ENCODE data around the gene STK25. TPM values are rescaled to one million over a fixed set of nuclear protein-coding genes. Genes with fewer than 3 reads are reported as not detected.
A peak's percentile ranks its signal among the peaks of the same experiment; 100 is the strongest.

The STK25 gene
- polyA plus RNA-seq, 1 donor (not counting 4 experiments of a cell fraction or from before 2014, with no cell fraction given), result 242 TPM

DNA sequence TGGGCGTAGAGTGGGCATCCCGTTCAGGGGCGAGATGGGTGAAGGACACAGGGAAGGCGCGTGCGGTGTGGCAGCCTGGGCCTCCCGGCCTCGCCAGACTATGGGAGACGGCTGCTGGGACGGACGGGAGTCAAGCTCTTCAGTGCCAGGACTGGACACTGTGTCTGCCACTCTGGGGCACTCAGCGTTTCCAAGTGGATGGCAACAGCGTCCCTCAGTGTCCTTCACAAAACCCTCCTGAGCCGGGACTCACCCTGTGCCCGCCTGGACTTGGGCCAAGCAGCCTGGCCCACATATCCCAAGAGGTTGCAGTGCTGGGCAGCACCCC lies 33.9 kb upstream of the STK25 start:
- Histone ChIP-seq H3K9me1 (ENCODE audit: control insufficient read depth, extremely low read depth, insufficient read depth, low read length) (peaks cover 2% of the 10 kb centered on the region), H3K27me3 (ENCODE audit: control insufficient read depth, extremely low read depth, insufficient read depth, low read length) (peaks cover 15% of the 10 kb centered on the region), H3K36me3 (ENCODE audit: control insufficient read depth in 2 of 2, extremely low read depth in 1 of 2, insufficient read depth in 2 of 2, low read length in 2 of 2) (no peaks in the 10 kb centered on the region), H4K20me1 (ENCODE audit: control insufficient read depth, extremely low read depth, insufficient read depth, low read length) (no peaks in the 10 kb centered on the region), H3K4me3 (ENCODE audit: control insufficient read depth in 2 of 3, extremely low read depth in 1 of 3, insufficient read depth in 2 of 3, low read depth in 1 of 3, low read length in 3 of 3) (no peak overlapping the region), H3K4me1 (ENCODE audit: control insufficient read depth, extremely low read depth, insufficient read depth, low read length) (peaks cover 23% of the 10 kb centered on the region), H3K4me2 (ENCODE audit: control insufficient read depth, extremely low read depth, insufficient read depth, low read depth, low read length) (no peak overlapping the region), H2AFZ (ENCODE audit: control insufficient read depth, low read length) (no peak overlapping the region), H3K79me2 (ENCODE audit: control insufficient read depth, insufficient read depth, low read length) (no peaks in the 10 kb centered on the region), H3K9ac (ENCODE audit: control insufficient read depth, extremely low read depth, insufficient read depth, low read length) (no peak overlapping the region), H3K27ac (ENCODE audit: control insufficient read depth, insufficient read depth, low read length) (no peak overlapping the region), H3K9me3 (ENCODE audit: control insufficient read depth, low read depth, low read length) (no peaks in the 10 kb centered on the region)
- dilution Hi-C loops (cut with MboI; ENCODE audit: extremely low pct_ligation_motif_present, low sequenced_read_pairs), result no loop called here
- no peak for FAIRE-seq
- DNase-seq (ENCODE audit: low read depth, low spot score), result no peak
- TF ChIP-seq EZH2 (IDR thresholded peaks at IDR 0.05; ENCODE audit: low read length), result no peak
- TF ChIP-seq, protein P1, sequence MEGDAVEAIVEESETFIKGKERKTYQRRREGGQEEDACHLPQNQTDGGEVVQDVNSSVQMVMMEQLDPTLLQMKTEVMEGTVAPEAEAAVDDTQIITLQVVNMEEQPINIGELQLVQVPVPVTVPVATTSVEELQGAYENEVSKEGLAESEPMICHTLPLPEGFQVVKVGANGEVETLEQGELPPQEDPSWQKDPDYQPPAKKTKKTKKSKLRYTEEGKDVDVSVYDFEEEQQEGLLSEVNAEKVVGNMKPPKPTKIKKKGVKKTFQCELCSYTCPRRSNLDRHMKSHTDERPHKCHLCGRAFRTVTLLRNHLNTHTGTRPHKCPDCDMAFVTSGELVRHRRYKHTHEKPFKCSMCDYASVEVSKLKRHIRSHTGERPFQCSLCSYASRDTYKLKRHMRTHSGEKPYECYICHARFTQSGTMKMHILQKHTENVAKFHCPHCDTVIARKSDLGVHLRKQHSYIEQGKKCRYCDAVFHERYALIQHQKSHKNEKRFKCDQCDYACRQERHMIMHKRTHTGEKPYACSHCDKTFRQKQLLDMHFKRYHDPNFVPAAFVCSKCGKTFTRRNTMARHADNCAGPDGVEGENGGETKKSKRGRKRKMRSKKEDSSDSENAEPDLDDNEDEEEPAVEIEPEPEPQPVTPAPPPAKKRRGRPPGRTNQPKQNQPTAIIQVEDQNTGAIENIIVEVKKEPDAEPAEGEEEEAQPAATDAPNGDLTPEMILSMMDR (optimal IDR thresholded peaks at IDR 0.05 in 1 of 3, IDR thresholded peaks at IDR 0.05 in 1 of 3, conservative IDR thresholded peaks at IDR 0.05 in 1 of 3; ENCODE audit: extremely low read depth in 1 of 3, insufficient read depth in 2 of 3, low read length in 3 of 3), result no peak

DNA sequence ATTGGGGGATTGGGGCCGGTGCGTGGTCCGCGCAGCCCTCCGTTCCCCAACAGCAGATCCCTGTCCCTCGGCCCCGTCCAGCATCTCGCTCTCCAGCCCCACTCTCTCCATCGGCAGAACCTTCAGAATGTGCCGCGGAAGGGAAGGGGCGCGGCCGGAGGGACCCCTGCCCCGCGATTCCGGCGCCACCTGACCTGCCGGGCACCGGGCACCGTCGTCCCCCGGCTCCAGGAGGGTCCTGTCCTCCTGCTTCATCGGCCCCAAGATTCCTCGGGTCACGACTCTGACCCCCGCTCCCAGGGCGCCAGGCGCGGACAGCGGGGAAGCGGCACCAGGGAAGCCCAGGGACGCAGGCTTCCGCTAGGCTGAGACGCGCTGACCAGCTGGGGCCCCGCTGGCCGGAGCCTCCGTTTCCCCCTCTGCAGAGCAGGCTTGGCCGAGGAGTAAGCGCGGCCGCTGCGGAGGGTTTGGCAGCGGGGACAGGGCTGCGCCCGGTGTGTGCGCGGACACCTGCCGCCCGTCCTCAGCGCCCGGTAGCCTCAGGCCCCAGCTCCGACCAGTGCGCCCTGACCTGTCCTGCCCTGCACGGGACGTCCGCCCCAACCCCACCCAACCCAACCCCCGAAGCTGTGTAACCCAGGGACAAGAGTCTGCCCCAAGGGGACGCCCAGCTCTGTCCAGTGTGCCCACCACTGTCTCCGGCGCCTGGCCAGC lies 33.3 kb upstream of the STK25 start:
- H2AFZ ChIP-seq (ENCODE audit: control insufficient read depth, low read length), result no peak overlapping the region

More for the DNA sequence above, 33.3 kb upstream of the STK25 start:
- H3K9ac ChIP-seq (ENCODE audit: control insufficient read depth, extremely low read depth, insufficient read depth, low read length), result no peak overlapping the region
- no peak overlapping the region for H3K27ac ChIP-seq (ENCODE audit: control insufficient read depth, insufficient read depth, low read length)
- peaks cover 15% of the 10 kb centered on the region for H3K27me3 ChIP-seq (ENCODE audit: control insufficient read depth, extremely low read depth, insufficient read depth, low read length)
- H3K79me2 ChIP-seq (ENCODE audit: control insufficient read depth, insufficient read depth, low read length), result no peaks in the 10 kb centered on the region
- no peaks in the 10 kb centered on the region for H4K20me1 ChIP-seq (ENCODE audit: control insufficient read depth, extremely low read depth, insufficient read depth, low read length)
- H3K9me1 ChIP-seq (ENCODE audit: control insufficient read depth, extremely low read depth, insufficient read depth, low read length), result peaks cover 2% of the 10 kb centered on the region
- H3K4me1 ChIP-seq (ENCODE audit: control insufficient read depth, extremely low read depth, insufficient read depth, low read length), result peaks cover 18% of the 10 kb centered on the region
- no peak for TF ChIP-seq EZH2 (IDR thresholded peaks at IDR 0.05; ENCODE audit: low read length)
- TF ChIP-seq, protein P1 (optimal IDR thresholded peaks at IDR 0.05 in 1 of 3, IDR thresholded peaks at IDR 0.05 in 1 of 3, conservative IDR thresholded peaks at IDR 0.05 in 1 of 3; ENCODE audit: extremely low read depth in 1 of 3, insufficient read depth in 2 of 3, low read length in 3 of 3), result no peak
- no peak overlapping the region for H3K4me3 ChIP-seq (ENCODE audit: control insufficient read depth in 2 of 3, extremely low read depth in 1 of 3, insufficient read depth in 2 of 3, low read depth in 1 of 3, low read length in 3 of 3)
- H3K9me3 ChIP-seq (ENCODE audit: control insufficient read depth, low read depth, low read length), result no peaks in the 10 kb centered on the region
- no peak for DNase-seq (ENCODE audit: low read depth, low spot score)
- no peaks in the 10 kb centered on the region for H3K36me3 ChIP-seq (ENCODE audit: control insufficient read depth in 2 of 2, extremely low read depth in 1 of 2, insufficient read depth in 2 of 2, low read length in 2 of 2)
- peak overlapping the region; percentile 37 for H3K4me2 ChIP-seq (ENCODE audit: control insufficient read depth, extremely low read depth, insufficient read depth, low read depth, low read length)
- no peak for FAIRE-seq
- dilution Hi-C loops (cut with MboI; ENCODE audit: extremely low pct_ligation_motif_present, low sequenced_read_pairs), result no loop called here

Measured in keratinocyte (primary cell).